Transverse colon (tissue), 4 donors: Measurements from ENCODE around the gene TMEM41A.

Experiments used
- CTCF ChIP-seq, 5 experiments: fragments of 200-600 bp in 3 of 5; fragments of 450-650 bp in 2 of 5; sonication (generic) in 3 of 5; IDR thresholded peaks; 1 replicate in 2 of 5; 2 replicates in 3 of 5; pipeline ENCODE4 v1.5.1; 2016 to 2017; ENCODE audit warnings: antibody characterized with exemption in 5 of 5, inconsistent platforms in 3 of 5, mild to moderate bottlenecking in 2 of 5, moderate library complexity in 1 of 5
- POLR2A ChIP-seq: fragments of 450-650 bp; IDR thresholded peaks from one replicate; pipeline ENCODE4 v1.6.1; 2016; ENCODE audit warnings: antibody characterized with exemption, mild to moderate bottlenecking, moderate library complexity
- POLR2AphosphoS5 ChIP-seq, 3 donors: sonication (generic); formaldehyde crosslinking; IDR thresholded peaks; one replicate each; pipeline ENCODE4 v1.6.1; 2016; ENCODE audit warnings: antibody characterized with exemption in 3 of 3

GRCh38 chr3:185527364-185527763 is 28.5 kb upstream of the TMEM41A start:
- TF ChIP-seq CTCF (IDR thresholded peaks at IDR 0.05) (no peak), POLR2A (no peak), POLR2AphosphoS5 (IDR thresholded peaks at IDR 0.05) (no peak)
